BJ (cell line): ENCODE measurements around the gene GCSAML. TPM values are rescaled to one million over a fixed set of nuclear protein-coding genes. Genes with fewer than 3 reads are reported as not detected.

ENCODE experiments used
- CTCF ChIA-PET: fragments of 350-600 bp; formaldehyde crosslinking; extraction: SDS; loops from one replicate; lab custom pipeline; 2021; ENCODE audit warnings: antibody characterized with exemption, inconsistent platforms; lab: Yijun Ruan, JAX
- POLR2A ChIA-PET: fragments of 300-600 bp; sonication (Branson Sonifier 250); formaldehyde crosslinking; extraction: SDS; loops from one replicate; lab custom pipeline; 2021; ENCODE audit warnings: antibody characterized with exemption; lab: Charles Lee
- DNase-seq: peaks from one replicate; pipeline ENCODE4 v3.0.0-alpha.2; 2011; ENCODE audit warnings: low read depth
- H3K27me3 ChIP-seq: 2 replicates; pipeline ENCODE4 v1.6.0; 2011; ENCODE audit warnings: low read length; ENCODE audit not compliant: control insufficient read depth, insufficient read depth
- H3K36me3 ChIP-seq: 2 replicates; pipeline ENCODE4 v1.5.1; 2011; ENCODE audit warnings: low read length; ENCODE audit not compliant: control insufficient read depth, insufficient read depth
- H3K4me3 ChIP-seq: 2 replicates; pipeline ENCODE4 v1.5.1; 2011; ENCODE audit warnings: low read depth, mild to moderate bottlenecking, control low read depth, low read length
- CTCF ChIP-seq: IDR thresholded peaks from 2 replicates; pipeline ENCODE4 v1.5.1; 2011; ENCODE audit warnings: low read depth, mild to moderate bottlenecking, control low read depth, inconsistent platforms, low read length, moderate library complexity; ENCODE audit not compliant: insufficient read depth
- polyA plus RNA-seq: library from polyadenylated mRNA; depleted of rRNA; stranded (reverse); fragments of >200 nt; gene quantifications from 2 replicates; pipeline ENCODE4 v1.2.3, GENCODE V29; 2011; rRNA removed
- small RNA-seq: library from RNA; depleted of rRNA; stranded (forward); fragments of <200 nt; gene quantifications from one replicate; pipeline ENCODE3, GENCODE V24; 2012; ENCODE audit warnings: low replicate concordance, low read depth; ENCODE audit not compliant: insufficient read length

GCSAML gene
- polyA plus RNA-seq, 1 experiment: not detected

GRCh38 chr1:247588060-247588459, 39.1 kb downstream of the GCSAML start, which contains the start of gene OR2G2:
TSS of gene OR2G2 (plus strand) at chr1:247588360. CDS start at chr1:247588360, 0 bp downstream.
- DNase-seq: no peak
- no peak for TF ChIP-seq CTCF
- H3K36me3 ChIP-seq: no peaks in the 10 kb centered on the region
- H3K4me3 ChIP-seq: no peak within 1 kb of the TSS
- CTCF ChIA-PET: no interaction called here
- no peaks in the 10 kb centered on the region for H3K27me3 ChIP-seq
- POLR2A ChIA-PET: no interaction called here

DNA sequence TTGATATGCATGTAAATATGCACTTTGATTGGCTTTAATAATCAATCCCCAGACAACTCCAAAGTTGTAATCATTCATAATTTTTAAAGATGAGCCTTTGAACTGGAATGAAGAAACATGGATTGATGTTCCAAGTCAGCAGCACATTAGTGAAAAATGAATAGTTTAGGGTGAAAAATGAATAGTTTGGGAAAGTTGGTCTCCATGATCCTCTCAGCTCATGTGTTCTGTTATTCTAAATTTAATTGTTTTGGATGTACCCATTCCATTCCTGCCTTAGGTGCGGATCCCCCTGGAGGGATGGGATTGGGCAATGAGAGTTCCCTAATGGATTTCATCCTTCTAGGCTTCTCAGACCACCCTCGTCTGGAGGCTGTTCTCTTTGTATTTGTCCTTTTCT, 56.4 kb downstream of the GCSAML start, which contains the start of gene OR2G3:
Gene OR2G3 (plus strand): TSS at position 301 of the 400 bp plus-strand sequence. CDS start 0 bp downstream, at position 301.
- CTCF ChIA-PET: no interaction called here
- Histone ChIP-seq H3K27me3 (no peaks in the 10 kb centered on the region), H3K4me3 (no peak within 1 kb of the TSS), H3K36me3 (no peaks in the 10 kb centered on the region)
- no peak for DNase-seq
- TF ChIP-seq CTCF: no peak
- POLR2A ChIA-PET: no interaction called here

GRCh38 chr1:247613405-247613804, 64.5 kb downstream of the GCSAML start:
- DNase-seq: no peak
- no peaks in the 10 kb centered on the region for H3K36me3 ChIP-seq
- H3K27me3 ChIP-seq: no peaks in the 10 kb centered on the region
- no peak overlapping the region for H3K4me3 ChIP-seq
- POLR2A ChIA-PET: no interaction called here
- CTCF ChIA-PET: no interaction called here
- TF ChIP-seq CTCF: no peak

DNA sequence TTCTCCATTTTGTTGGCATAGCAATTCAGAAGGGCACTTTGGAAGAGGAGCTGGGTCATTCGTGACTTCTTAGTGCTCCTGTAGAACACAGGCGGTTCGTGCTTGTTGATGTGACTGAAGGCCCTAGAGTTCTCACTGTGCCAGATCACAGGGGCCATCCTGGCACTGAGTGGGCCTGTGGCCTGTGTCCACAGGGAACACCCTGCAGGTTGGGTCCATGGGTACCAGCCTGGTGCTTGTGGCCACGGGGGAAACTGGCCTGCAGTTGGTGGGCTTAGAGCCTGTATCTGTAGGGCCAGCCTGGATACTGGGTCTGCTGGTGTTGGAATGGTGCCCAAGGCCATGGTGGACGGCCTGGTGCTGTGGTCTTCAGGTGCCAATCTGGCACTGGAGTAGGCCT, 65.7 kb downstream of the GCSAML start:
- Histone ChIP-seq H3K4me3 (no peak overlapping the region), H3K36me3 (no peaks in the 10 kb centered on the region), H3K27me3 (no peaks in the 10 kb centered on the region)
- no peak for DNase-seq
- TF ChIP-seq CTCF: no peak
- CTCF ChIA-PET: no interaction called here
- POLR2A ChIA-PET: no interaction called here

Small RNAs within 50 kb of the gene (small RNA-seq; reads per million reads assigned to genes)
- not detected for gene RF00026

Other genes with a start within 250 kb of the GCSAML start
- 15.1 and 17.8 TPM in 2 replicates for gene ZNF496, start 217.3 kb upstream of the GCSAML start, polyA plus RNA-seq
- gene NLRP3, start 133.0 kb upstream of the GCSAML start, polyA plus RNA-seq: 0.02 TPM in 1 of 2 replicates, not detected in the other
- not detected in 2 replicates for gene OR2B11, start 91.0 kb upstream of the GCSAML start, polyA plus RNA-seq
- not detected in 2 replicates for gene OR2C3, start 12.7 kb upstream of the GCSAML start, polyA plus RNA-seq
- not detected in 2 replicates for gene OR2G2, start 39.2 kb downstream of the GCSAML start, polyA plus RNA-seq
- gene OR2G3, start 56.5 kb downstream of the GCSAML start, polyA plus RNA-seq: not detected in 2 replicates
- not detected in 2 replicates for gene OR13G1, start 130.6 kb downstream of the GCSAML start, polyA plus RNA-seq
- gene OR6F1, start 167.5 kb downstream of the GCSAML start, polyA plus RNA-seq: not detected in 2 replicates
- not detected in 2 replicates for gene OR14K1, start 189.5 kb downstream of the GCSAML start, polyA plus RNA-seq
- not detected in 2 replicates for gene OR14A2, start 199.0 kb downstream of the GCSAML start, polyA plus RNA-seq
- gene OR1C1, start 211.4 kb downstream of the GCSAML start, polyA plus RNA-seq: not detected in 2 replicates